GM21825 (cell line): ENCODE data around the gene SLC52A1.
"Not testable (repeated sequence)": the region's sequence is repeated elsewhere in the genome, so short reads cannot be mapped to it uniquely, and the experiment has no call there.

Experiments used
- ATAC-seq: cut with Tn5 transposase; IDR thresholded peaks from one replicate; pipeline ENCODE4 v1.9.1; 2021; ENCODE audit warnings: mild to moderate bottlenecking, moderate library complexity; ENCODE audit not compliant: unreplicated experiment

Gene SLC52A1

DNA sequence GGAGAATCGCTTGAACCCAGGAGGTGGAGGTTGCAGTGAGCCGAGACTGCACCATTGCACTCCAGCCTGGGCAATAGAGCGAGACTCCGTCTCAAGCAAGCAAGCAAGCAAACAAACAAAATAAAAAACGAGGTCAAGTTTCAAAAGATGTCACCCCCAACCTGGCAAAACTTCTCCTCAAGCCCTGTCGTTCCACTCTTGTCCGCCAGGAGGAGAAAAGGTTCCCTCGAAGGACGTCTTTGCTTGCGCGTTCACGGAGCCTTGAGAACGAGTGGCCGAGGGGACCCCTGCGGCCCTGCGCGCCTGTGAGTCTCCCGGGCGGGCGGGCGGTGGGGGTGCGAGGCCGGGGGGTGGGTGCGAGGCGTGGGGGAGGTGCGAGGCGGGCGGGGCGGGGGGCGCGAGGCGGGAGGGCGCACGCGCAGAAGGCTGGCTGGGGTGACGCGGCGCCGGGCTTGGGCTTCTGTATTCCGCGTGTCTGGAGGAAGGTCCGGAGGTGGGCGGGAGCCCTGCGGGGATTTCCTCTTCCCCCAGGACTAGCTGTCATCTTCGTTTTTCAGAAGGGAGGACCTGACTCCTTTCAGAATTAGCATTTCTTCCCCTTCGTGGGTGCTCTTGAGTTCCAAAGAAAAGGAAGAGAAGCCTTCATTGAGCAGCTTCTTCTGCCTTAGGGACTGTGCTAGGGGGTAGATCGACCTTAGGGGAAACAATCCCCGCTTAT lies 3.7 kb downstream of the SLC52A1 start:
- peak; percentile 58 for ATAC-seq

DNA sequence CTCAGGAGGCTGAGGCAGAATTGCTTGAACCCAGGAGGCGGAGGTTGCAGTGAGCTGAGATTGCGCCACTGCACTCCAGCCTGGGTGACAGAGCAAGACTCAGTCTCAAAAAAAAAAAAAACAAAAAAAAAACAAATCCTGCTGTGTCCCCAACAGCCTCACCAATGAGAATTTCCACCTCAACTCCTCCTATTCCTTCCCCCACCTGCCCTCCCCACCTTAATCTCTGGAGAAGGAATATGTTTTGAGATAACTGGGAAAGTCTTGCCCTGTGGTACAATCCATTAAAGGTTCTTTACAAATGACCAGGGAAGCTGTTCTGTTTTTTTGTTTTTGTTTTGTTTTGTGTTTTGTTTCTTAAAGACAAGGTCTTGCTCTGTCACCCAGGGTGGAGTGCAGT lies 5.1 kb downstream of the SLC52A1 start:
- ATAC-seq, result not testable (repeated sequence)

DNA sequence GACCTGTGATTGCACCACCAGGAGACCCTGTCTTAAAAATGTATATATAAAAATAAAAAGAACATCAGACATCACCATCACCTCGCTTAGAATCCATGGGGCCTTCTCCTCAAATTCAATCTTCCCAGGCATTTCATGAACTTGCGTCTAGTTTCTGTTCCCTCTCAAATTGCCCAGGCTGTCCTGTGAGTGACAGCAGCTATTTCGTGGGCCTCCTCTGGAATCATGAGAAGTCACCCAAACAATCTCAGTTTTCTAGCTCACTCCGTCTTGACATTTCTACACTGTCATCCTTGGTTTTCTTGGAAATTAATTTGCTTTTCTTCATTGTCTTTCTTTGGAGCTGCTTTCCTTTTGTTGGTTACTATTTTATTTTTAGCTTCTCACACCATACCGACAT lies 7.3 kb downstream of the SLC52A1 start:
- no peak for ATAC-seq

DNA sequence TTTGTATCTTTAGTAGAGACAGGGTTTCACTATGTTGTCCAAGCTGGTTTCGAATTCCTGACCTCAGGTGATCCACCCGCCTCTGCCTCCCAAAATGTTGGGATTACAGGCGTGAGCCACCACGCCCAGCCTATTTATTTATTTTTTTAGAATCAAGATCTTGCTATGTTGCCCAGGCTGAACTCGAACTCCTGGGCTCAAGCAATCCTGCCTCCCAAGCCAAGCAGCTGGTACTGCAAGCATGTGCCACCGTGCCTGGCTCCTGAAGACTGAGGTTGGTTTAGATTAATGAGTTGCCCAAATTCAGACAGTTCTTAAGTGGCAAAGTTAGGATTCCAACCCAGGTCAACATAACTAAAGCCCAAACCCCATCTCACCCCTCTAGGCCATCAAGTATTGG lies 7.9 kb downstream of the SLC52A1 start:
- no peak for ATAC-seq

DNA sequence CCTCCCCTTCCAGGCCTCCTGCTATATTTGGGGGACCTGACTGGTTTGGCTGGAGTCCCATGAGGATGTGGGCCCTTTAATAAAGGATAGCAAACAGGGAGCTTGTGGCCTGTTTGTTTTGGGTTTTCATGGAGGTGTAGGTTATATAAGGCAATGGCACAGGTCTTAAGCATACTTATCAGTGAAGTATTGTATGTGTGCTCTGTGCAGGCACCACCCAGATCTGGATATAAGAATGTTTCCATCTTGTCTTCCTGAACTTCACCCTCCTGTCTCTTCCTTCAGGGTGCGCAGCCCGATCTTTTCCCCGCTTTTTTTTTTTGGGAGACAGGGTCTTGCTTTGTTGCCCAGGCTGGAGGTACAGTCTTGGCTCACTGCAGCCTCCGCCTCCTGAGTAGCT lies 10.6 kb downstream of the SLC52A1 start:
- no peak for ATAC-seq

DNA sequence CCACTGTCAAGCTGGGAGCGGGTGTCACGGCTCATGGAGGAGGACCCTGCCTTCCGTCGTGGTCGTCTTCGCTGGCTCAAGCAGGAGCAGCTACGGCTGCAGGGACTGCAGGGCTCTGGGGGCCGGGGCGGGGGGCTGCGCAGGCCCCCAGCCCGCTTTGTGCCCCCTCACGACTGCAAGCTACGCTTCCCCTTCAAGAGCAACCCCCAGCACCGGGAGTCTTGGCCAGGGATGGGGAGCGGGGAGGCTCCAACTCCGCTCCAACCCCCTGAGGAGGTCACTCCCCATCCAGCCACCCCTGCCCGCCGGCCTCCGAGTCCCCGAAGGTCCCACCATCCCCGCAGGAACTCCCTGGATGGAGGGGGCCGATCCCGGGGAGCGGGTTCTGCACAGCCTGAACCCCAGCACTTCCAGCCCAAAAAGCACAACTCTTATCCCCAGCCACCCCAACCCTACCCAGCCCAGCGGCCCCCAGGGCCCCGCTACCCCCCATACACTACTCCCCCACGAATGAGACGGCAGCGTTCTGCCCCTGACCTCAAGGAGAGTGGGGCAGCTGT lies 11.6 kb downstream of the SLC52A1 start:
- no peak for ATAC-seq

DNA sequence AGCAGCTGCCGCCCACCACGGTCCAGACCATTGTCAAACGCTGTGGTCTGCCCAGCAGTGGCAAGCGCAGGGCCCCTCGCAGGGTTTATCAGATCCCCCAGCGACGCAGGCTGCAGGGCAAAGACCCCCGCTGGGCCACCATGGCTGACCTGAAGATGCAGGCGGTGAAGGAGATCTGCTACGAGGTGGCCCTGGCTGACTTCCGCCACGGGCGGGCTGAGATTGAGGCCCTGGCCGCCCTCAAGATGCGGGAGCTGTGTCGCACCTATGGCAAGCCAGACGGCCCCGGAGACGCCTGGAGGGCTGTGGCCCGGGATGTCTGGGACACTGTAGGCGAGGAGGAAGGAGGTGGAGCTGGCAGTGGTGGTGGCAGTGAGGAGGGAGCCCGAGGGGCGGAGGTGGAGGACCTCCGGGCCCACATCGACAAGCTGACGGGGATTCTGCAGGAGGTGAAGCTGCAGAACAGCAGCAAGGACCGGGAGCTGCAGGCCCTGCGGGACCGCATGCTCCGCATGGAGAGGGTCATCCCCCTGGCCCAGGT lies 13.0 kb downstream of the SLC52A1 start:
- ATAC-seq, result no peak

DNA sequence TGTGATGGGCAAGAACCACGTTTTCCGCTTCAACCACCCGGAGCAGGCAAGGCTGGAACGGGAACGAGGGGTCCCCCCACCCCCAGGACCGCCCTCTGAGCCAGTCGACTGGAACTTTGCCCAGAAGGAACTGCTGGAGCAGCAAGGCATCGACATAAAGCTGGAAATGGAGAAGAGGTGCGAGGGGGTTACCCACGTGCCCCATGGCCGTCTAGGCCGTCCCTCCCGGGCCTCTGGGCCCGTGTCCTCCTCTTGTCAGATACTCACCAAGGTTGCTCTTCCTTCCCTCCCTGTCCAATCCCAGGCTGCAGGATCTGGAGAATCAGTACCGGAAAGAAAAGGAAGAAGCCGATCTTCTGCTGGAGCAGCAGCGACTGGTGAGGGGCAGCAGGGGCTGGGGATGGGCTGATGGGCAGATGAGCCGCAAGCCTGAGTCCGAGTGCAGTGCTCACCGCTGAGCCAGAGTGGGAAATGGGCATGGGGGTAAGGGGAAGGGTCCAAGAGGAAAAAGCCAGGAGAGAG lies 14.7 kb downstream of the SLC52A1 start:
- no peak for ATAC-seq

DNA sequence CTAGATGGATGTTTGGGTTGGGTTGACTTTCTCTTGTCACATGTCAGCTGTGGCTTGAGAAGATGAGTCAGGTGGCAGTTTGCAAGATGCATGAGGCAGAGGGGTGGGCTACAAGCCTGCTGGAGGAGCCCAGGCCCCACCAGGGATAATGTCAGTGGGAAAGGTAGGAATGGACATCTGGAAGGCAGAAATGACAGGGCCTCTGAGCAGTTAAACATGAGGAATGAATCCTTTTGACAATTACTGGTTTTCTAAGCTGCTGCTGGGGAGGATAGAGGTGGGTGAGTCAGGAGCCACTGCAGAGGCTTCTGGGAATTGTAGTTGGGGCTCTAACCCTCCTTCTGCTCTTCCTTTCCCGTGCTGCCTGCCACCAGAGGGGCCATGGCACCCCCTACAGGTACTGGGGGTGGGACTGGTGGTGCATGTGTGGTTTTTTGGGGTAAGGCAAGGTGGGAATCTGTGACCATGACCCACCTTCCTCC lies 15.7 kb downstream of the SLC52A1 start:
- ATAC-seq, result no peak

DNA sequence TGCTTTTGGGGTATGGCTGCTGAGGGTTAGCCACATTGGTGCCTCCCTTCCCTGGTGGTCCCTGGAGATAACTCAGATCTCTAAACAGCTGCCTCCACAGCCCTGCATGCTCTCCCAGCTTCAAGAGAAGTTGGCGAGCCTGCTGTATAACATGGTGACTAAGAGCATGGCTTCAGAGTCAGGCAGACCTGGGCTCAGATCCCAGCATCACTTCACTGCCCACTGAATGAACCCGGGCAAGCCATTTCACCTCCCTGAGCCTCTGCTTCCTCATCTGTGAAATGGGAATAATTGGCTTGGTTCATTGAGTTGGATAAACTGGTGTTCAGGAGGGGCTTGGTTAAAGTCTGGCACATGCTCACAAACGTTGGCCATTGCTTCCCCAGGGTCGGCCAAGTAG lies 20.9 kb downstream of the SLC52A1 start:
- no peak for ATAC-seq

DNA sequence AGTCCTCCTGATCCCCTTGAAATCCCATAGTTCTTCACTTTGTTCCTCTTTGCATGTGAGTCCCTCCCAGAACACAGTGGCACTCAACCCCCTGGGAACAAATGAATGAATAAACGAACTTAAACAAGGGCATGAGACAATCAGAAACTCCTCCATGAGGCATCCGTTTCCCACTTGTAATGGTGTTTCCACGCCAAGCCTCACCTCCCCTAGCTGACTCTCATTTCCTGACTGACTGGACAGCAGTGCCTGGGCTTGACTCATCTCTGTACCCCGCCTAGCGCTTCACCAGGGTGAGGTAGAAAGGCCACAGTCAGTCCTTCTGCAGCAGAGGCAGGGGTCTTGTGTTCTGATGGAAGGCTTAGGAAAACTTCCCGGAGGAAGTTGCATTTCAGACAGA lies 23.3 kb downstream of the SLC52A1 start:
- peak; percentile 42 for ATAC-seq

DNA sequence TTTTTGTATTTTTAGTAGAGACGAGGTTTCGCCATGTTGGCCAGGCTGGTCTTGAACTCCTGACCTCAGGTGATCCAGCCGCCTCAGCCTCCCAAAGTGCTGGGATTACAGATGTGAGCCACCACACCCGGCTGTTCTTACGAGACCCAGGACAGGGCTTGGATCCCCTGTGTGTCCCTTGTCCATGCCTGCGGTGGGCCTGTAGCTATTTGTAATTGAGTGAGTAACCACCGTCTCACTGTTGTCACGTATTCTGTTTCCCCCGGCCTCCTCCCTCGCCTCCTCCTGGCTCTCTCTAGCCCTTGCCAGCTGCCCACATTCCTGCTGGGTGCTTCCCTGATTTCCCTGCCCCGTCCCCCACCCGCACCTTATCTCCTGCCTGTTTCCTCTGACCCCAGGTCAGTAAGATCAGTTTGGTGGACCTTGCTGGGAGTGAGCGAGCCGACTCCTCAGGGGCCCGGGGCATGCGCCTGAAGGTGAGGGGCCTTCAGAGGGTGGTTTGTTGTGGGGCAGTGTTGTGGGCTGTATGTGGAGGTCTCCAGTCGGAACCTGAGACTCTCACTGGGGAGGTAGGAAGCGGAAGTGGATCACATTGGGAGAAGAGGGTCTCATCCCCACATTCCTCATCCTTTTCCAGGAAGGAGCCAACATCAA lies 31.9 kb downstream of the SLC52A1 start:
- ATAC-seq, result no peak

DNA sequence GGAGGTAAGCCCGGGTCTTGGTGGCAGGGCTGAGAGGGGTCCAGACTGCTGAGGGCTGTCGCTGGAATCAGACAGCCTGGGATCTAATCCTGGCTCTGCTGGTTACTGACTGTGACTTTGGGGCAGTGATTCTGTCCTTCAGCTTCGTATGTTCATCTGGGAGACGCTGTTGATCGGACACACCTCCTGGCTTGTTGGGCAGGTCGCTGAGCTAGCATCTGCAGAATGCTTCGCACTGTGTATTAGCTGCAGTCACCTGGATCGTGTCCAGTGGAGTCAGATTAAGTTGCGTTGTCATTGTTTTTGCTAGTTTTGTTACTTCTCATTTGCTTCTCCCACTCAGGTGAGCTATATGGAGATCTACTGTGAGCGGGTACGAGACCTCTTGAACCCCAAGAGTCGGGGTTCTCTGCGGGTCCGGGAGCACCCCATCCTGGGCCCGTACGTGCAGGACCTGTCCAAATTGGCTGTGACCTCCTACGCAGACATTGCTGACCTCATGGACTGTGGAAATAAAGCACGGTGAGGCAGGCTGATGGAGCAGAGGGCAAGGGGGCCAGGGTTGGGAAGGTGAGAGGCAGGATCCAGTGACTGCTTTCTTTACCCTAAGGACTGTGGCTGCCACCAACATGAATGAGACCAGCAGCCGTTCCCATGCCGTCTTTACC lies 33.0 kb downstream of the SLC52A1 start:
- no peak for ATAC-seq

DNA sequence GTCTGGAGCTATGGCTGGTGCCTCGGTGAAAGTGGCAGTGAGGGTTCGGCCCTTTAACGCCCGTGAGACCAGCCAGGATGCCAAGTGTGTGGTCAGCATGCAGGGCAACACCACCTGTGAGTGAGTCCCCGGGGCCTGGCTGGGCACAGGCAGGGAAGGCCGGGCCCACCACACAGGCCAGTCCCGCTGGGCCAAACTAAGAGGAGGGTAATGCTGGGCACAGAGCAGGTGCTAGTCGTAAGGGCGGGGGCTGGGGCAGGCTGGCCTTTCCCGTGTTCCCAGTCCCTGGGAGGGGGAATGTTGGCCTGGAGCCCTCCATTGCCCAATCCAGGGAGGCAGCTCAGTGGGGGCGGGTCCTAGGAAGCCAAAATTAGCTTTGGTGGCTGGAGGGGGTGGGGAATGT lies 35.0 kb downstream of the SLC52A1 start:
- no peak for ATAC-seq

DNA sequence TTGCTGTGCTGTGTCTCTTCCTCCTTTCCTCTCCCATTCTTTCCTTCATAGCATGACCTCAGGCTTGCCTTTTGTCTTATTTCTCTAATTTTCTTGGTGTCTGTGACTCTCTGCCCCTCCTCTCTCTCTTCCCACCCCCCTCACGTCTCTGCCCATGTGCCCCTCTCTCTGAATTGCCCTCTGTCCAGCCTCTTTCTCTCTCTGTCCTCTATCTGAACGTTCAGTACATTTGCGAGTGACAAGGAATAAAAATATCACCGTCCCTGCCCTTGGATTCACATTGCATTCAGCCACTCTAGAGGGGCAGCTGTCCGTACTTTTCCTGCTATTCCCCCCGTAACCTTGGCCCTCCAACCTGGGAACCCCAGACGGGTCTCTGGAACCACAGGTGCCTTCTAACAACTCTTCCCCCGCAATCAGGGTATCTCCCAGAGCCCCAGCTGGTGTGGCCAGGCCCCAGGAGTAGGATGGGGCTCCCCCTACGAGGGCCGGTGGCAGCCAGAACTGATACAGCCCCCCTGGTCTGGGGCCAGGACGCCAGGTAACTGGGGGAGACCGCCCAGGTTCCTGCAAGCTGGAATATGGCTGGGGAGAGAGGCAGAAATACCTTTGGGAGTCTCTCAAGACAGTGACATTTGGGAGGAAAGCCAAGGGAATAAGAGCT lies 35.7 kb downstream of the SLC52A1 start:
- ATAC-seq, result no peak

DNA sequence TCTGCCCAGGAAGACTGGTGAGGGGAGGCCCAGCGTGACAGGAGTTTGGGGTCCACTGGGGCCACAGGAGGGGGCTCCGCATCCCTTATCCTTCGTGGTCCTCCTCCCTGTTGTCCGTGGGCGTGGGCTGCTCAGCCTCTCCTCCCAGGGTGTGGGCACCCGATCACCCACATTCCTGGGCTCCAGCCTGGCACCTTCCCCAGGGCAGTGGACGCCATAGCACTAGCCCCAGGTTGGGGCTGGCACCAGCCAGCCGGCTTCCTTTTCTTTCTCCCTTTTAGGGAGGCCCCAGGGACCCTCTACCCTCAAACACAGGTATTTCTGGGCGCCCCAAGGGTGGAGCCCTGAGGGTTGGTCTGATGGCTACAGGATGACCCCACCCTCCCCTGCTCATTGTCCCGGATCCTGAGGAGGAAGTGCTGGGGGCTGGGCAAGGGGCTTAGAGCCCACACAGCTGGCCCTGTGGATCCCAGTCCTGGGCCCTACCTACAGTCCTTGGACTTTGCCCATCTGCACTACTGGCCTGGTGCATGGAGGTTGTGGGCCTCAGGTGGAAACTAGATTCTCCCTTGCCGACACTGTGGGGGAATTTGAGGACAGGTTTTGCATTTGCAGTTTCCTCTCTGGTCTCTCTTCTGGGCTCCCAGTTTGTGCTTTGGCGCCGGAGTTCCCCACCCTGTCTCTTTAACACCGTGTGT lies 36.3 kb downstream of the SLC52A1 start:
- no peak for ATAC-seq

DNA sequence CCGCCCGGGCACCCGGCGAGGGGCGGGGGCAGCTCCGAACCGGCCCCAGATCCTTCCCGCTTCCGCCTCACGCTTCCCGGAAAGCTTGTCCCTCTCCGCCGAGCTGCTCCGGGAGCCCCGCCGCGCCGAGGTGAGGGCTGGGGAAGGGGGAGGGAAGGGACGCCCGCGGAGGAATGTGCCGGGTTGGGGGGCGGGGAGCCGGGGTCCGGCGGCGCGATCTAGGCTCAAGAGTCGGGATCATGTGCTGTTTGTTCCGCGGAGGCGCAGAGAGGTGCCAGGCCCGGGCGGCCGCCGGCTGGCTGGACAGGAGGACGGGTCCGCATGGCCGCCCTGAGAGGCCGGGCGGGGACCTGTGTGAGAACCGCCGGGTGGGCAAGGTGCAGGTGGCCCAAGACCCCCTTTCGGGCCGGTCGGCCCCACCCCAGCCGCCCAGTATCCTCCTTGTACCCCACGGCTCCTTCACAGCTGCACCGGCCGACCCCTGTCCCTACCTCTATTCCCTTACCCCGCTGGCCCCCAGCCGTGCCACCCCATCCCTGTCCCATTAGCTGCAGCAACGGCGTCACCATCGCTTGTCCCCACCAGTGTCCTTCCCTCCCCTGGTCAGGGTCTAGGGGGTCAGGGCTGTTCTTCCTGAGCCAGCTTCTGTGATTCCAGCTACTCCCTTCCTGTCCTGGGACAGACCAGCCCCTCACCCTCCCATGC lies 37.0 kb downstream of the SLC52A1 start:
- ATAC-seq, result peak; percentile 14

DNA sequence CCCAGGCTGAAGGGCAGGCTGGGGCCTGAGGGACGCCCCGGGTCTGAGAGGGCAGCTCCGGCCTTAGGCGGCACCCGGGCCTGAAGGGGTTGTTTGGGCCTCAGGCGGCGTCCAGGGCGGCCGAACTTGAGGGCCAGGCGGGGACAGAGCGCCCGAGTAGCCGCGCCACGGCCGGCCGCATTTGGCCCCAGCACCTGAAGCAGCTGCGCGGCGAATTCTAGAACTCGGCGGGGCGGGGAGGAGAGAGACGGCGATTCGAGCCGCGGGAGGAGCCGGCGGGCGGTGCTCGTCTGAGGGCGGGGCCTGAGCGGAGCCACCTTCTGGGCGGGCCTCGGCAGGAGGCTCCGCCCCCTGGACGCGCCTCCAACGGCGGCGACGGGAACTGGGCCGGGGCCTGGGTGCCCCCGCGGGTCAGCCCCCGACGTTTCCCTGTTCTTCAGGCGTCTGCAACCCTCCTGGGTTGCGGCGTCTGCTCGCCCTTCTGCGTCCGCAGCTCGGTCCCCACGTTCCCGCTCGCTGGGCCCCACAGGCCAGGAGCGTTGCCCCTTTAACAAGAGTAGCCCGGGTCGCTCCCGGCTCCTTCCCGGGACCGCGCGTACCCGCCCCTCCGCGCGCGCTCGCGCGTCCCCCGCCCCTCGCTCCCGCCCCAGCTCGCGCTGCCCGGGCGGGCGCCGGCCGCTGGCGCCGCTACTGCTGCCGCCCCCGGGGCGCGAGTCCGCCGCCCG lies 37.8 kb downstream of the SLC52A1 start, which contains the start of the genes INCA1 and KIF1C:
Gene INCA1 (minus strand): TSS at position 221 of the 725 bp plus-strand sequence. CDS start 3,085 bp downstream, outside the sequence.
Gene KIF1C (plus strand): TSS at position 649 of the 725 bp plus-strand sequence. CDS start 2,297 bp downstream, outside the sequence.
- ATAC-seq, result peak; percentile 79
